Choroid plexus epithelial cell (primary cell): ENCODE data around the gene RPL11.
"Not testable (repeated sequence)": the region's sequence is repeated elsewhere in the genome, so short reads cannot be mapped to it uniquely, and the experiment has no call there.

Experiments
- DNase-seq: peaks from one replicate; pipeline ENCODE4 v3.0.0-alpha.2; 2010; ENCODE audit warnings: low read depth
- H3K4me3 ChIP-seq: 2 replicates; pipeline ENCODE4 v1.5.1; 2011; ENCODE audit warnings: low read depth, mild to moderate bottlenecking, control low read depth, low read length, moderate library complexity
- CTCF ChIP-seq: conservative IDR thresholded peaks from 2 replicates; pipeline ENCODE4 v1.5.1; 2011; ENCODE audit warnings: low read depth, mild to moderate bottlenecking, control low read depth, inconsistent platforms, low read length, moderate library complexity

RPL11 gene

GRCh38 chr1:23648576-23648975 is 43.0 kb upstream of the RPL11 start:
- DNase-seq: no peak
- H3K4me3 ChIP-seq: no peak overlapping the region
- no peak for TF ChIP-seq CTCF

GRCh38 chr1:23649157-23649556 is 42.4 kb upstream of the RPL11 start:
- not testable (repeated sequence) for DNase-seq, H3K4me3 ChIP-seq

GRCh38 chr1:23650344-23650990 is 41.1 kb upstream of the RPL11 start:
- no peak overlapping the region for H3K4me3 ChIP-seq
- no peak for DNase-seq
- no peak for TF ChIP-seq CTCF

GRCh38 chr1:23651069-23651808 is 40.4 kb upstream of the RPL11 start:
- H3K4me3 ChIP-seq: no peak overlapping the region
- TF ChIP-seq CTCF: no peak
- DNase-seq: no peak

- no peak overlapping the region for H3K4me3 ChIP-seq
- TF ChIP-seq CTCF: peak; percentile 98
- peak; percentile 63 for DNase-seq
Observed at GRCh38 chr1:23657659-23658275, 33.8 kb upstream of the RPL11 start.

- H3K4me3 ChIP-seq: no peak overlapping the region
- DNase-seq: no peak
- TF ChIP-seq CTCF: no peak
Observed at GRCh38 chr1:23660671-23661070, 30.9 kb upstream of the RPL11 start.

- TF ChIP-seq CTCF: no peak
- DNase-seq: no peak
- no peak overlapping the region for H3K4me3 ChIP-seq
Observed at GRCh38 chr1:23661887-23662286, 29.7 kb upstream of the RPL11 start.
